Measurements from ENCODE around the gene CCNJL. TPM values are rescaled to one million over a fixed set of nuclear protein-coding genes. Genes with fewer than 3 reads are reported as not detected.
"Not testable (repeated sequence)": the region's sequence is repeated elsewhere in the genome, so short reads cannot be mapped to it uniquely, and the experiment has no call there.

The CCNJL gene
- total and polyA plus RNA-seq, 2 of the 8 experiments (the other 6 are each of a cell fraction or from before 2014, with no cell fraction given) = 34.6 to 44.7 TPM

DNA sequence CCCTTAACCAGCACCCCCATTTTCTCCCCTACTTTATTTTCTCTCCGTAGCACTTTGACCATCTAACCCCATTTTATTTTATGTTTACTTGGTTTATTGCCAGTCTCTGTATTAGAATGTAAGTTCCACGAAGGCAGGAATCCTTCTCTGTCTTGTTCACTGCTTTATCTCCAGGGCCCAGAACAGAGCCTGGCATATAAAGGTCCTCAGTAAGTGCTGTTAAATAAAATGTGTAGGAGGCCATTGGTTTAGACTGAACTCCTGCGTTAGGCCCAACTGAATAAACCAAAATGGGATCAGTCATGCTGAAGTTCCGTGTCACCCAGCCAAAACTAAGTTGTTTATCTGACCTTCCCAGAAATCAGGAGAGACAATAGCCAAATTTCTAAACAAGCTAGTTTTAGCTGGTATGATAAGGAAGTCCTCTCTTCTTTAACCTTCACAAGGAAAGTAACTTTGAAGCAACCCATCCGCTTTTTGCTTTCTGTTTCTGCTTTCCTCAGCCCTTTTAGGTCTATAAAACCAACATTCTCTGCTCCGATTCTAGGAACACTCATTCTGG lies 29.0 kb upstream of the CCNJL start (continued):
- TF ChIP-seq RXRA (IDR thresholded peaks at IDR 0.05; ENCODE audit: insufficient read depth, low read depth, low read length) = no peak
- TF ChIP-seq SIRT6 (IDR thresholded peaks at IDR 0.05; ENCODE audit: low read length) = no peak

DNA sequence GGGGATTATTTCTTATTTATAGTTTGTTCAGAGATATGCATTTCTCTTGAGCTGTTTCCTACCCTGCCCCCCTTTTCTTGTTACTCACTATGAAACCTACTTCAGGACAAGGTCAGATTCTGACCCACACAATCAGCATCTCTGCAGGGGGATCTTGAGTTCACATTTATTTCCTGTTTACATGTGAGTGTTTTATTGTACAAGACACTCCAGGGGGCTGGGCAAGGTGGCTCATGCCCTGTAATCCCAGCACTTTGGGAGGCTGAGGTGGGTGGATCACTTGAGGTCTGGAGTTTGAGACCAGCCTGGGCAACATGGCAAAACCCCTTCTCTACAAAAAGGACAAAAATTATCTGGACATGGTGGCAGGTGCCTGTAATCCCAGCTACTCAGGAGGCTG lies 28.1 kb upstream of the CCNJL start:
- not testable (repeated sequence) for H3K4me3 ChIP-seq (ENCODE audit: extremely low read depth in 1 of 4, insufficient read depth in 2 of 4, low read depth in 3 of 4, low read length in 4 of 4); H4K20me1 ChIP-seq (replicated peaks in 1 of 2; ENCODE audit: control insufficient read depth in 1 of 2, insufficient read depth in 2 of 2, low read length in 2 of 2); H3K4me2 ChIP-seq (ENCODE audit: insufficient read depth in 1 of 2, low read depth in 2 of 2, low read length in 2 of 2); H3K4ac ChIP-seq (replicated peaks; ENCODE audit: insufficient read length, low read depth, low read length); FAIRE-seq; H4K5ac ChIP-seq (ENCODE audit: insufficient read length, low read depth, low read length); H2BK15ac ChIP-seq (ENCODE audit: low read length); H3K23ac ChIP-seq (ENCODE audit: insufficient read length); H3K9me3 ChIP-seq (ENCODE audit: insufficient read depth in 2 of 2, low read depth in 1 of 2, low read length in 1 of 2); H3K79me2 ChIP-seq (ENCODE audit: control insufficient read depth in 1 of 2, insufficient read depth in 2 of 2, low read length in 2 of 2); H4K8ac ChIP-seq (ENCODE audit: extremely low read depth, insufficient read depth, low read length); H3K27ac ChIP-seq (ENCODE audit: low read depth, low read length); DNase-seq (ENCODE audit: low read depth in 1 of 2, low spot score in 2 of 2); H3K56ac ChIP-seq (replicated peaks; ENCODE audit: insufficient read length, low read depth, low read length); H3K14ac ChIP-seq (ENCODE audit: insufficient read length); H3K18ac ChIP-seq (ENCODE audit: extremely low read depth, low read length); H2BK12ac ChIP-seq (ENCODE audit: low read depth, low read length); H3K36me3 ChIP-seq (ENCODE audit: control insufficient read depth in 2 of 4, insufficient read depth in 4 of 4, low read length in 3 of 4); H2BK120ac ChIP-seq (replicated peaks; ENCODE audit: low read depth, low read length); H3K79me1 ChIP-seq (ENCODE audit: low read depth, low read length); H3K9ac ChIP-seq (replicated peaks in 1 of 4; ENCODE audit: extremely low read depth in 1 of 4, low read depth in 3 of 4, low read length in 3 of 4); H2BK5ac ChIP-seq (ENCODE audit: low read depth, low read length); H2AK5ac ChIP-seq (ENCODE audit: low read depth, low read length); H2AFZ ChIP-seq (ENCODE audit: low read length); H3K27me3 ChIP-seq (replicated peaks in 1 of 4; ENCODE audit: control insufficient read depth in 3 of 4, extremely low read depth in 1 of 4, insufficient read depth in 3 of 4, low read length in 3 of 4); H4K91ac ChIP-seq (replicated peaks; ENCODE audit: insufficient read length, low read length); H3K4me1 ChIP-seq (replicated peaks in 1 of 4; ENCODE audit: control insufficient read depth in 3 of 4, insufficient read depth in 4 of 4, low read length in 3 of 4); H2BK20ac ChIP-seq (ENCODE audit: low read length); H3K23me2 ChIP-seq (ENCODE audit: low read depth, low read length)
- CTCF ChIA-PET (ENCODE audit: partially characterized antibody) = interaction anchor here (1.2 to 12.9 kb wide), 2 partner anchors 73 to 96 kb away, joined by 3 to 231 read pairs; no protein-coding TSS in a partner anchor
- POLR2A ChIA-PET (ENCODE audit: partially characterized antibody) = interaction anchor here (1.1 to 1.3 kb wide), 2 partner anchors 27 to 52 kb away, joined by 3 read pairs; no protein-coding TSS in a partner anchor

Data from H1 (cell line).